Activated CD4-positive, CD25-positive, alpha-beta regulatory T cell (primary cell): ENCODE measurements around the gene TMEM74B.

Experiments used
- DNase-seq, 4 experiments: peaks; one replicate each; lab custom pipeline; 2025; lab: John Stamatoyannopoulos, UW

Gene TMEM74B

DNA sequence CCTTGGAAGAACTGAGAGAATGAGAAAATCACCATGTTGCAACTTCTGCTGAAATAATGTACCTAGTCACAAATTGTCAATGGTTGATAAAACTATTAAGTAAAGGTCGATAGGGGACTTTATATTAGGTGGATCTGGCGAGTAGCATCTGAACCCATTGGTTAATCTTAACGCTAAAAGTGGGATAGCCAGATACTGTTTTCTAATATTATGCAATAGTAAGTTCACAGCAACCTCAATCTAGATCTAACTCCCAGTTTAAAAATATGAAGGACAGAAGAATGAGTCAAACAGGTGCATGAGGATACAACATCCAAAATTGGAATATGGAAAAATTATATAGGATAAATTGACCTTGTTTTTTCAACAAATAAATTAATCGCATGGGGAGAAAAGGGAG is 47.5 kb downstream of the TMEM74B start:
- DNase-seq = no peak

GRCh38 chr20:1134836-1135235 is 49.9 kb downstream of the TMEM74B start:
- DNase-seq = no peak

GRCh38 chr20:1134355-1134754 is 50.4 kb downstream of the TMEM74B start:
- DNase-seq = no peak

DNA sequence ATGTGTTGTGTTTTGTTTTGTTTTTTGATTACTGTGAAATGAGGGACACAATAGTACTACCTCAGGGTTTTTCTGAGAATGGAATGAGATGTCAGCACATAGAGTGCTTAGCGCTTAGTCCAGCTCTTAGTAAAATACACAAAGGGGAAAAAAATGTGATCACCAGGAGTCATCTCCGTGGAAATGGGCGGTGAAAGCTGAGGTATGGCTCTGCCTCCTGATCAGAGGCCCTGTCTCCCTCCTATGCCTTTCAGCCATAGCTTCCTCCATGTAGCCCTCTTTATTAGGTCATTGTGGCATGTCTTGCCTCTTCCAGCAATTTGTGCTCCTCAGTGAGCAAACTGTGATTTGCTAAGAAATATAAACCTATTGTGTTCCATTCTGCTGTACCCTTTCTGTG is 53.4 kb downstream of the TMEM74B start:
- DNase-seq = no peak

GRCh38 chr20:1130847-1131246 is 53.9 kb downstream of the TMEM74B start:
- DNase-seq = no peak
